GM12878 (cell line): ENCODE results near the gene SHMT2. TPM values are rescaled to one million over a fixed set of nuclear protein-coding genes. Genes with fewer than 3 reads are reported as not detected.

Experiments used
- ATAC-seq: fragments of 200-7000 bp; cut with Tn5 transposase; 3 replicates; pipeline ENCODE4 v1.9.1; 2020; ENCODE audit warnings: mild to moderate bottlenecking, moderate library complexity
- BruUV-seq: library from RNA; stranded (reverse); fragments of 400-500 nt; replicated peaks from 2 replicates; lab custom pipeline; 2021; lab: Mats Ljungman, UMichigan
- CTCF ChIA-PET: fragments of 300-600 bp; sonication (Branson Sonifier 250); formaldehyde crosslinking; extraction: SDS; loops from one replicate; lab custom pipeline; 2021; ENCODE audit warnings: inconsistent platforms; lab: Yijun Ruan, JAX
- POLR2A ChIA-PET: fragments of 350-600 bp; formaldehyde crosslinking; extraction: SDS; loops from one replicate; lab custom pipeline; 2021; ENCODE audit warnings: inconsistent platforms; lab: Charles Lee
- RAD21 ChIA-PET: fragments of 300-600 bp; sonication (Branson Sonifier 250); formaldehyde crosslinking; loops from one replicate; lab custom pipeline; 2023; ENCODE audit warnings: antibody characterized with exemption; ENCODE audit not compliant: unreplicated experiment; lab: Charles Lee
- SMC1A ChIA-PET: fragments of 300-600 bp; sonication (Branson Sonifier 250); formaldehyde crosslinking; loops from one replicate; lab custom pipeline; 2023; ENCODE audit not compliant: unreplicated experiment, uncharacterized antibody; lab: Charles Lee
- DNase-seq: peaks from one replicate; pipeline ENCODE4 v3.0.0-alpha.2; 2011; ENCODE audit warnings: low read depth, low spot score
- FAIRE-seq: peaks from 3 replicates; lab custom pipeline; 2011; peaks lifted over from hg19 to GRCh38; lab: Jason Lieb, UNC
- H2AFZ ChIP-seq: 2 replicates; pipeline ENCODE4 v1.6.0; 2011; ENCODE audit warnings: low read depth, low read length, control low read depth; ENCODE audit not compliant: control insufficient read depth
- H3K27ac ChIP-seq: 2 replicates; pipeline ENCODE4 v1.5.1; 2011; ENCODE audit warnings: control low read depth; ENCODE audit not compliant: control insufficient read depth, insufficient read depth
- H3K27me3 ChIP-seq, 2 experiments: replicated peaks in 1 of 2; 2 replicates each; pipeline versions ENCODE4 v1.6.0 to v1.6.1; 2011; ENCODE audit warnings: low read length in 1 of 2; ENCODE audit not compliant: control insufficient read depth in 2 of 2, insufficient read depth in 2 of 2
- H3K36me3 ChIP-seq, 2 experiments: 2 replicates each; pipeline ENCODE4 v1.5.1; 2011; ENCODE audit warnings: low read length in 1 of 2; ENCODE audit not compliant: control insufficient read depth in 2 of 2, insufficient read depth in 2 of 2
- H3K4me1 ChIP-seq: 2 replicates; pipeline ENCODE4 v1.6.1; 2011; ENCODE audit warnings: mild to moderate bottlenecking, low read length, moderate library complexity, mixed read lengths; ENCODE audit not compliant: control insufficient read depth, insufficient read depth
- H3K4me2 ChIP-seq: 2 replicates; pipeline ENCODE4 v1.6.0; 2011; ENCODE audit warnings: control low read depth; ENCODE audit not compliant: control insufficient read depth, insufficient read depth
- H3K4me3 ChIP-seq: fragments of 200-600 bp; sonication (generic); 2 replicates; pipeline ENCODE4 v1.5.1; 2016
- H3K79me2 ChIP-seq: 2 replicates; pipeline ENCODE4 v1.6.0; 2011; ENCODE audit warnings: low read length; ENCODE audit not compliant: control insufficient read depth, insufficient read depth
- H3K9ac ChIP-seq: 2 replicates; pipeline ENCODE4 v1.8.0; 2011; ENCODE audit warnings: low read length, control low read depth, mixed read lengths; ENCODE audit not compliant: control insufficient read depth, insufficient read depth
- H3K9me3 ChIP-seq: replicated peaks from 3 replicates; pipeline ENCODE4 v1.5.1; 2011; ENCODE audit warnings: mild to moderate bottlenecking, low read length; ENCODE audit not compliant: control insufficient read depth, insufficient read depth
- H4K20me1 ChIP-seq: 2 replicates; pipeline ENCODE4 v1.6.0; 2011; ENCODE audit not compliant: control insufficient read depth, insufficient read depth
- CEBPB ChIP-seq, 2 experiments: fragments of 150-350 bp in 1 of 2; IDR thresholded peaks; 2 replicates each; pipeline ENCODE4 v1.6.1; 2012 to 2014; ENCODE audit warnings: low read depth in 2 of 2, low read length in 2 of 2, borderline replicate concordance in 1 of 2, inconsistent platforms in 1 of 2
- FOS ChIP-seq: IDR thresholded peaks from 3 replicates; pipeline ENCODE4 v1.6.1; 2011; ENCODE audit warnings: borderline replicate concordance; ENCODE audit not compliant: insufficient read length; ENCODE audit errors: extremely low read depth
- GATAD2B ChIP-seq: fragments of 450-650 bp; conservative IDR thresholded peaks from 2 replicates; pipeline ENCODE4 v1.6.1; 2017; ENCODE audit warnings: low read depth, mild to moderate bottlenecking, moderate library complexity
- HDAC6 ChIP-seq: fragments of 200-600 bp; sonication (generic); IDR thresholded peaks from one replicate; pipeline ENCODE4 v1.8.0; 2017; ENCODE audit warnings: antibody characterized with exemption; ENCODE audit not compliant: unreplicated experiment
- POLR2A ChIP-seq: IDR thresholded peaks from 2 replicates; pipeline ENCODE4 v1.6.1; 2011; ENCODE audit warnings: low read depth, mild to moderate bottlenecking, low read length
- SIN3A ChIP-seq: IDR thresholded peaks from 2 replicates; pipeline ENCODE4 v1.6.1; 2012; ENCODE audit warnings: low read depth, low read length, improper control_type of control experiment
- SUZ12 ChIP-seq: fragments of 200-600 bp; sonication (generic); IDR thresholded peaks from one replicate; pipeline ENCODE4 v1.6.1; 2018; ENCODE audit warnings: antibody characterized with exemption, mild to moderate bottlenecking; ENCODE audit not compliant: unreplicated experiment
- TAF1 ChIP-seq: IDR thresholded peaks from 2 replicates; pipeline ENCODE4 v1.6.1; 2011; ENCODE audit warnings: mild to moderate bottlenecking, low read depth, low read length, borderline replicate concordance
- TCF12 ChIP-seq: IDR thresholded peaks from 2 replicates; pipeline ENCODE4 v1.6.1; 2011; ENCODE audit warnings: low read depth, mild to moderate bottlenecking, low read length
- WGBS: methylation state at CpG from one replicate; pipeline ENCODE4 v1.1.6; 2016; ENCODE audit warnings: low lambda C conversion rate; ENCODE audit not compliant: insufficient replicate concordance, insufficient coverage; ENCODE audit errors: missing lambda C conversion rate; 5-methylcytosine and 5-hydroxymethylcytosine counted together
- in situ Hi-C: fragments of 300-500 bp; cut with MboI; formaldehyde crosslinking; loops from 9 replicates; pipeline ENCODE4 v1.14.3; 2018; ENCODE audit warnings: mixed read lengths
- intact Hi-C: fragments of 100-400 bp; cut with micrococcal nuclease; formaldehyde crosslinking; loops from one replicate; pipeline ENCODE4 v1.14.2; 2022; ENCODE audit not compliant: unreplicated experiment
- polyA plus RNA-seq, 11 experiments: library from polyadenylated mRNA; depleted of rRNA in 4 of 11; unstranded in 6 of 11; stranded (reverse) in 5 of 11; fragments of >200 nt; fragmentation: Nextera tagmentation in 4 of 11; fragmentation: Illumina TruSeq in 1 of 11; extraction: Ambion mirVana in 4 of 11; extraction: Trizol in 1 of 11; gene quantifications; 1 replicate in 1 of 11; 2 replicates in 10 of 11; pipeline versions ENCODE4 v1.2.1 to v1.2.3, GENCODE V29; 2011 to 2016; ENCODE audit warnings: inconsistent platforms in 2 of 11, missing spikeins in 2 of 11, low read depth in 1 of 11
- total RNA-seq, 4 experiments: library from RNA; depleted of rRNA in 3 of 4; stranded (reverse); fragments of >200 nt in 3 of 4; fragmentation: Illumina TruSeq in 1 of 4; extraction: Trizol in 1 of 4; gene quantifications; 2 replicates each; pipeline versions ENCODE4 v1.2.1 to v1.2.3, GENCODE V29; 2013 to 2021
- TF ChIP-seq, protein P1 (sequence below): fragments of 450-650 bp; IDR thresholded peaks from 2 replicates; pipeline ENCODE4 v1.6.1; 2016; ENCODE audit warnings: mild to moderate bottlenecking
- TF ChIP-seq, protein P2 (sequence below): IDR thresholded peaks from 2 replicates; pipeline ENCODE4 v1.6.1; 2012; ENCODE audit warnings: mild to moderate bottlenecking, low read depth, low read length
- TF ChIP-seq, protein P3 (sequence below): fragments of 450-650 bp; IDR thresholded peaks from 2 replicates; pipeline ENCODE4 v1.6.1; 2018; ENCODE audit warnings: mild to moderate bottlenecking, low read depth, moderate library complexity; ENCODE audit not compliant: partially characterized antibody

Gene SHMT2
- total and polyA plus RNA-seq, 10 of the 15 experiments (the other 5 are each of a cell fraction or from before 2014, with no cell fraction given): 57.0 to 292 (median 186) TPM

DNA sequence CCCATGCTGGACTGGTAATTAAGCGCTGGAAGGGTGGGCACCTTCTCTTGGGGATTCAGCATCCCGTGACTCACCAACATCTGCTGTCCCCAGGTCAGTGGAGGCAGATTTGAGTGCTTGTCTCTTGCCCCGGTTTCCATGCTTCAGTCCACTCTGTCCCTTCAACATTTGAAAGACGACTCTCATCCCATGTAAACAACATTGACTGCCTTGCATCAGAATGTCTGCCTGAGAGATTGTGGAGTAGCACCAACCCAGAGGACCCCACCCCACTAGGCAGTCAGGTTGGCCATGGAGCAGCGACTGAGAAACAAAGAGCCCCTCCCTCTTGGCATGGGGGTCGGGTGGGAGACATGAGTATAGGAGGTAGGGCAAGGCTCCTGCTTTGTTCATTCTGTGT is 26.4 kb downstream of the SHMT2 start (continued):
- TF ChIP-seq TCF12: no peak
- TF ChIP-seq, protein P1, sequence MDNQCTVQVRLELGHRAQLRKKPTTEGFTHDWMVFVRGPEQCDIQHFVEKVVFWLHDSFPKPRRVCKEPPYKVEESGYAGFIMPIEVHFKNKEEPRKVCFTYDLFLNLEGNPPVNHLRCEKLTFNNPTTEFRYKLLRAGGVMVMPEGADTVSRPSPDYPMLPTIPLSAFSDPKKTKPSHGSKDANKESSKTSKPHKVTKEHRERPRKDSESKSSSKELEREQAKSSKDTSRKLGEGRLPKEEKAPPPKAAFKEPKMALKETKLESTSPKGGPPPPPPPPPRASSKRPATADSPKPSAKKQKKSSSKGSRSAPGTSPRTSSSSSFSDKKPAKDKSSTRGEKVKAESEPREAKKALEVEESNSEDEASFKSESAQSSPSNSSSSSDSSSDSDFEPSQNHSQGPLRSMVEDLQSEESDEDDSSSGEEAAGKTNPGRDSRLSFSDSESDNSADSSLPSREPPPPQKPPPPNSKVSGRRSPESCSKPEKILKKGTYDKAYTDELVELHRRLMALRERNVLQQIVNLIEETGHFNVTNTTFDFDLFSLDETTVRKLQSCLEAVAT: no peak
- TF ChIP-seq TAF1: no peak
- no peak for TF ChIP-seq POLR2A
- TF ChIP-seq SUZ12: no peak
- no peak for TF ChIP-seq CEBPB (IDR thresholded peaks at IDR 0.05; ENCODE audit: borderline replicate concordance in 1 of 2, low read depth in 2 of 2, low read length in 2 of 2)
- TF ChIP-seq HDAC6: no peak

DNA sequence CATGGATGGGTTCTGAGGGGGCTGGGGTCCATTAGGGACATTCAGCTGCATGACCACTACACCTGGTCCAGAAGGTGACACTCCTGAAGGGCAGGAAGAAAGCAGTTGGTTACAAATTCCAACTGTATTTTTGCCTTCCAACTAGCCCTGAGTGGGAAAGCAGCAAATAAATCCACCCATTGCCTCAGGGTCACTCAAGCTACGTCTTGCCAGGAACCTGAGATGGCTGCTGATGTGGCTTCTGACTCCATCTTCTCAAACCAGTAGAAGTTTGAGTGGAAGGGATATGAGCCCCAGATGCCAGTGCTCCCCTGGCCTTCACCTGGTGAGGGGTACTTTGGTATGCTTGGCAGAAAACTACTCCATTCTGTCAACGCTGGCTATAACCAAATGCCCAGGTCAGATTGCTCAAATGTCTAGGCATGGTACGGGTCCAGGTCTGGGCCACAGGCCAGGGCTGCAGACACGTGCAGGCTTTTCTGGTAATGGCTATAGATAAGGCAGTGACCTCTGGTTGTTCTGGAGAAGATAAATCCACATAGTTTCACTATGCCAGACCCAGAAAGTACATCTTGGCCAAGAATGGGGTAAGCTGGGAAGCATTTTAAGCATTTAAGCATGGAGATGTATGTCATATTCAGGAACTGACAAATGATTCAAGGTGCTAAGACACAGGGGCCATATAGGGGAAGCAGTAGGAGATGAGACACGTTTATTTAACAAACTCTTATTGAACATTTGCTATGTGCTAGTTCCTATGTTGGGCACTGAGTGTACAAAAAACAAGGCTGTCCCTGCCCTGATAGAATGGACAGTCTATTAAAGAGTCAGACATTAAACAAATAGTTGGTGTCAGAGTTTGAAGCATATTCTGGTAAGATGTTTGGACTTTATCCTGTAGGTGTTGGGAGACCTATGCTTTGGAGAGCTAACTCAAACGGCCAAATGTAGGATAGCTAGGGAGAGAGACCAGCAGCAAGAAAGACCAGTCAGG is 29.8 kb downstream of the SHMT2 start:
- RAD21 ChIA-PET: interaction anchor here (2.9 kb wide), 1 partner anchor 193 kb away, joined by 20 read pairs; no protein-coding TSS in a partner anchor
- SMC1A ChIA-PET: interaction anchor here (2.7 to 9.5 kb wide), 2 partner anchors 194 to 199 kb away, joined by 11 to 134 read pairs; partner anchors contain the start of gene INHBE
- no peak for FAIRE-seq
- CTCF ChIA-PET: interaction anchor here (0.9 to 9.4 kb wide), 3 partner anchors 16 to 195 kb away, joined by 3 to 210 read pairs (median 15); partner anchors contain the start of gene INHBE
- Histone ChIP-seq H3K79me2 (no peaks in the 10 kb centered on the region), H3K9ac (no peak overlapping the region), H3K4me3 (no peak overlapping the region), H3K4me2 (no peak overlapping the region), H4K20me1 (no peaks in the 10 kb centered on the region), H3K36me3 (peaks cover 0 to 7% of the 10 kb centered on the region in 2 experiments; a peak in 3 of 4 replicates), H3K4me1 (no peaks in the 10 kb centered on the region), H2AFZ (no peak overlapping the region), H3K27me3 (no peaks in the 10 kb centered on the region), H3K9me3 (no peaks in the 10 kb centered on the region), H3K27ac (no peak overlapping the region)
- BruUV-seq: no TSS peak
- no peak for ATAC-seq
- no peak for DNase-seq
- 78% methylated on average over 6 of the region's 6 CpGs for WGBS
- intact Hi-C loops: no loop called here
- in situ Hi-C loops: no loop called here
- POLR2A ChIA-PET: interaction anchor here (0.6 kb wide), 1 partner anchor 238 kb away, joined by 4 read pairs; no protein-coding TSS in a partner anchor
- TF ChIP-seq GATAD2B: no peak
- TF ChIP-seq, protein P2, sequence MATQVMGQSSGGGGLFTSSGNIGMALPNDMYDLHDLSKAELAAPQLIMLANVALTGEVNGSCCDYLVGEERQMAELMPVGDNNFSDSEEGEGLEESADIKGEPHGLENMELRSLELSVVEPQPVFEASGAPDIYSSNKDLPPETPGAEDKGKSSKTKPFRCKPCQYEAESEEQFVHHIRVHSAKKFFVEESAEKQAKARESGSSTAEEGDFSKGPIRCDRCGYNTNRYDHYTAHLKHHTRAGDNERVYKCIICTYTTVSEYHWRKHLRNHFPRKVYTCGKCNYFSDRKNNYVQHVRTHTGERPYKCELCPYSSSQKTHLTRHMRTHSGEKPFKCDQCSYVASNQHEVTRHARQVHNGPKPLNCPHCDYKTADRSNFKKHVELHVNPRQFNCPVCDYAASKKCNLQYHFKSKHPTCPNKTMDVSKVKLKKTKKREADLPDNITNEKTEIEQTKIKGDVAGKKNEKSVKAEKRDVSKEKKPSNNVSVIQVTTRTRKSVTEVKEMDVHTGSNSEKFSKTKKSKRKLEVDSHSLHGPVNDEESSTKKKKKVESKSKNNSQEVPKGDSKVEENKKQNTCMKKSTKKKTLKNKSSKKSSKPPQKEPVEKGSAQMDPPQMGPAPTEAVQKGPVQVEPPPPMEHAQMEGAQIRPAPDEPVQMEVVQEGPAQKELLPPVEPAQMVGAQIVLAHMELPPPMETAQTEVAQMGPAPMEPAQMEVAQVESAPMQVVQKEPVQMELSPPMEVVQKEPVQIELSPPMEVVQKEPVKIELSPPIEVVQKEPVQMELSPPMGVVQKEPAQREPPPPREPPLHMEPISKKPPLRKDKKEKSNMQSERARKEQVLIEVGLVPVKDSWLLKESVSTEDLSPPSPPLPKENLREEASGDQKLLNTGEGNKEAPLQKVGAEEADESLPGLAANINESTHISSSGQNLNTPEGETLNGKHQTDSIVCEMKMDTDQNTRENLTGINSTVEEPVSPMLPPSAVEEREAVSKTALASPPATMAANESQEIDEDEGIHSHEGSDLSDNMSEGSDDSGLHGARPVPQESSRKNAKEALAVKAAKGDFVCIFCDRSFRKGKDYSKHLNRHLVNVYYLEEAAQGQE: no peak
- no peak for TF ChIP-seq SIN3A
- TF ChIP-seq FOS: no peak
- TF ChIP-seq, protein P3, sequence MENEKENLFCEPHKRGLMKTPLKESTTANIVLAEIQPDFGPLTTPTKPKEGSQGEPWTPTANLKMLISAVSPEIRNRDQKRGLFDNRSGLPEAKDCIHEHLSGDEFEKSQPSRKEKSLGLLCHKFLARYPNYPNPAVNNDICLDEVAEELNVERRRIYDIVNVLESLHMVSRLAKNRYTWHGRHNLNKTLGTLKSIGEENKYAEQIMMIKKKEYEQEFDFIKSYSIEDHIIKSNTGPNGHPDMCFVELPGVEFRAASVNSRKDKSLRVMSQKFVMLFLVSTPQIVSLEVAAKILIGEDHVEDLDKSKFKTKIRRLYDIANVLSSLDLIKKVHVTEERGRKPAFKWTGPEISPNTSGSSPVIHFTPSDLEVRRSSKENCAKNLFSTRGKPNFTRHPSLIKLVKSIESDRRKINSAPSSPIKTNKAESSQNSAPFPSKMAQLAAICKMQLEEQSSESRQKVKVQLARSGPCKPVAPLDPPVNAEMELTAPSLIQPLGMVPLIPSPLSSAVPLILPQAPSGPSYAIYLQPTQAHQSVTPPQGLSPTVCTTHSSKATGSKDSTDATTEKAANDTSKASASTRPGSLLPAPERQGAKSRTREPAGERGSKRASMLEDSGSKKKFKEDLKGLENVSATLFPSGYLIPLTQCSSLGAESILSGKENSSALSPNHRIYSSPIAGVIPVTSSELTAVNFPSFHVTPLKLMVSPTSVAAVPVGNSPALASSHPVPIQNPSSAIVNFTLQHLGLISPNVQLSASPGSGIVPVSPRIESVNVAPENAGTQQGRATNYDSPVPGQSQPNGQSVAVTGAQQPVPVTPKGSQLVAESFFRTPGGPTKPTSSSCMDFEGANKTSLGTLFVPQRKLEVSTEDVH: no peak
